ENCODE data around the gene EVX2. TPM values are rescaled to one million over a fixed set of nuclear protein-coding genes. Genes with fewer than 3 reads are reported as not detected.

EVX2 gene
- total and polyA plus RNA-seq, 9 of the 15 experiments (the other 6 are each of a cell fraction or from before 2014, with no cell fraction given): not detected

DNA sequence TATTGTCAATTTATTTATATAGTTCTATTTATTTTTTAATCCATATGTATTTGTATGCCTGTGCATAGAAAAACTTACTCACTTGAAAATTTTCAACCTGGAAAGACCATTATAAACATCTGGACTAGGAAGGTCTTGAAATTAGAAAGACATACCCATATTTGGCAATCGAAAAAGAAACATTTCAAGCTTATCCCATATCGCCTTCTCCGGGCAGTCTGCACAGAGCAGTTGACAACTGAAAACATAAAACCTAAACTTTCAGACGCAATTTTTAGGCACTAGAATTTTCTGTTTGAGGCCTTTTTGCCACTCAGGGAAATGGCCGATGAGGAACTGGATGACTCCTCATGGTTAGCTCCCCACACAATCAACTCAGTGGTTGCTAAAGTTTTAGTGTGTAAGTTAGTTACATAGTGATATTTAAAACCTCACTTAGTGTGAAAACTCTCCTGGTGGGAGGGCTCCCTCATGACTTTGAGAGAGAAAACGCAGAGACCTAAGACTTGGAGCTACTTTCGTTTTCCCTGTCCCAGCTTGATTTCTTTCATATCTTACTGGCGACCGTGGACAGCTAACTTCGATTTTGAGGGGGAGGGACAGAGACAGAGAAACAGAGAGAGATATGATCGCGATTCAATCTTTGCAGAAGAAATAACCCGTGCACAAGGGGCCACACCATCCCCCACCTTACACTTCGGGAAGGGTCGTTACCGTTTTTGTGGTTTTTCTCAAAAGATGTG lies 12.7 kb upstream of the EVX2 start:
- no peak overlapping the region for H3K27ac ChIP-seq (ENCODE audit: extremely low read depth, low read depth, low read length)
- H3K79me2 ChIP-seq (ENCODE audit: control insufficient read depth, insufficient read depth, low read length): no peaks in the 10 kb centered on the region
- no TSS peak for BruUV-seq (replicated peaks)
- H3K4me1 ChIP-seq (replicated peaks in 1 of 2; ENCODE audit: control insufficient read depth in 2 of 2, insufficient read depth in 2 of 2, low read length in 2 of 2): peaks cover 8 to 33% of the 10 kb centered on the region in 2 experiments
- DNase-seq (ENCODE audit: extremely low read depth in 1 of 4, low spot score in 3 of 4) (peak in 1 of 4 experiments; percentile 29), ATAC-seq (peak; percentile 11), FAIRE-seq (peak; percentile 85)
- peak overlapping the region; percentile 79 for H2AFZ ChIP-seq (ENCODE audit: low read depth, low read length)
- H3K9ac ChIP-seq (ENCODE audit: insufficient read depth in 1 of 2, low read depth in 2 of 2, low read length in 2 of 2): 0 out of 4 replicates have a peak overlapping the region, but pooled peaks of 1 of the 2 experiments have one; percentile 21
- no peaks in the 10 kb centered on the region for H3K9me3 ChIP-seq (replicated peaks; ENCODE audit: control insufficient read depth, insufficient read depth, low read depth, low read length)
- no peak for TF ChIP-seq NCOA2 (IDR thresholded peaks at IDR 0.05; ENCODE audit: partially characterized antibody in 2 of 2)
- no peak for TF ChIP-seq RBM17 (IDR thresholded peaks at IDR 0.05; ENCODE audit: borderline replicate concordance, low read depth, low read length)
- TF ChIP-seq SPI1 (IDR thresholded peaks at IDR 0.05; ENCODE audit: borderline replicate concordance, low read depth, low read length): peak; percentile 40; the same call in 1 of the 2 replicates
- peak; percentile 25 for TF ChIP-seq PRDM10 (IDR thresholded peaks at IDR 0.05; ENCODE audit: partially characterized antibody)
- peak; percentile 81 for TF ChIP-seq RNF2 (IDR thresholded peaks at IDR 0.05)
- TF ChIP-seq YY1 (IDR thresholded peaks at IDR 0.05; ENCODE audit: borderline replicate concordance in 1 of 3, control insufficient read depth in 1 of 3, extremely low read depth in 1 of 3, insufficient read depth in 3 of 3, insufficient read length in 1 of 3, insufficient replicate concordance in 2 of 3, low read depth in 1 of 3, low read length in 2 of 3): peak in 1 of 3 experiments; percentile 42
- peak; percentile 99 for TF ChIP-seq CBX8 (IDR thresholded peaks at IDR 0.05; ENCODE audit: borderline replicate concordance, extremely low read depth, low read depth, low read length, poor library complexity, severe bottlenecking)
- peak in 1 of 2 experiments; percentile 90; a peak in 2 of 4 replicates for TF ChIP-seq SRF (CRISPR knock-in tag; IDR thresholded peaks at IDR 0.05)
- TF ChIP-seq CBX2 (IDR thresholded peaks at IDR 0.05; ENCODE audit: insufficient read depth, low read length, poor library complexity, severe bottlenecking): peak; percentile 97
- TF ChIP-seq SP2 (IDR thresholded peaks at IDR 0.05; ENCODE audit: extremely low read depth, low read depth, low read length, poor library complexity, severe bottlenecking): no peak
- TF ChIP-seq ZNF778 (CRISPR knock-in tag; IDR thresholded peaks at IDR 0.05): no peak
- TF ChIP-seq BMI1 (IDR thresholded peaks at IDR 0.05; ENCODE audit: low read length): peak; percentile 81; the same call in 1 of the 2 replicates
- no peak for TF ChIP-seq ZNF175 (CRISPR knock-in tag; IDR thresholded peaks at IDR 0.05; ENCODE audit: low read depth)
- in situ Hi-C loops (cut with MboI) (loop anchor here (5.0 to 25.0 kb wide), 2 partner anchors 734 to 1059 kb away; no protein-coding TSS in a partner anchor), intact Hi-C loops (cut with micrococcal nuclease) (loop anchor here (5.0 kb wide), 4 partner anchors 219 to 1349 kb away; no protein-coding TSS in a partner anchor)
- peak overlapping the region; percentile 29 for H3K4me3 ChIP-seq
- H3K36me3 ChIP-seq (ENCODE audit: control insufficient read depth, insufficient read depth, low read length): no peaks in the 10 kb centered on the region
- peaks cover 70 to 81% of the 10 kb centered on the region in 2 experiments for H3K27me3 ChIP-seq (ENCODE audit: control insufficient read depth in 2 of 2, insufficient read depth in 2 of 2, low read length in 2 of 2)
- POLR2A ChIA-PET: interaction anchor here (0.8 kb wide), 1 partner anchor 420 kb away, joined by 4 read pairs; no protein-coding TSS in a partner anchor
- H4K20me1 ChIP-seq (replicated peaks; ENCODE audit: control insufficient read depth, insufficient read depth, low read length): peaks cover 17% of the 10 kb centered on the region; the same call in 1 of the 2 replicates
- CTCF ChIA-PET (ENCODE audit: low intra/inter-chr PET ratio): interaction anchor here (0.6 to 2.7 kb wide), 4 partner anchors 17 to 645 kb away, joined by 3 to 13 read pairs (median 3); no protein-coding TSS in a partner anchor
- H3K4me2 ChIP-seq (ENCODE audit: insufficient read depth, low read length): peak overlapping the region; percentile 72
- 10% methylated on average over 16 of the region's 16 CpGs for WGBS (ENCODE audit: insufficient coverage, low coverage, missing lambda C conversion rate)
- H3K9me1 ChIP-seq (ENCODE audit: control insufficient read depth, insufficient read depth, low read length): no peaks in the 10 kb centered on the region
